GM12878 (cell line): Measurements from ENCODE around the gene SEPTIN5.

Experiments used
- POLR2A ChIP-seq: IDR thresholded peaks from 2 replicates; pipeline ENCODE4 v1.6.1; 2011; ENCODE audit warnings: low read depth, mild to moderate bottlenecking, low read length
- SIX5 ChIP-seq: IDR thresholded peaks from 2 replicates; pipeline ENCODE4 v1.6.1; 2011; ENCODE audit warnings: mild to moderate bottlenecking, low read depth, low read length, moderate library complexity; ENCODE audit not compliant: severe bottlenecking
- SRF ChIP-seq, 2 experiments: IDR thresholded peaks; 2 replicates each; pipeline ENCODE4 v1.6.1; 2011; ENCODE audit warnings: low read depth in 2 of 2, low read length in 2 of 2, mild to moderate bottlenecking in 1 of 2, moderate library complexity in 1 of 2

DNA sequence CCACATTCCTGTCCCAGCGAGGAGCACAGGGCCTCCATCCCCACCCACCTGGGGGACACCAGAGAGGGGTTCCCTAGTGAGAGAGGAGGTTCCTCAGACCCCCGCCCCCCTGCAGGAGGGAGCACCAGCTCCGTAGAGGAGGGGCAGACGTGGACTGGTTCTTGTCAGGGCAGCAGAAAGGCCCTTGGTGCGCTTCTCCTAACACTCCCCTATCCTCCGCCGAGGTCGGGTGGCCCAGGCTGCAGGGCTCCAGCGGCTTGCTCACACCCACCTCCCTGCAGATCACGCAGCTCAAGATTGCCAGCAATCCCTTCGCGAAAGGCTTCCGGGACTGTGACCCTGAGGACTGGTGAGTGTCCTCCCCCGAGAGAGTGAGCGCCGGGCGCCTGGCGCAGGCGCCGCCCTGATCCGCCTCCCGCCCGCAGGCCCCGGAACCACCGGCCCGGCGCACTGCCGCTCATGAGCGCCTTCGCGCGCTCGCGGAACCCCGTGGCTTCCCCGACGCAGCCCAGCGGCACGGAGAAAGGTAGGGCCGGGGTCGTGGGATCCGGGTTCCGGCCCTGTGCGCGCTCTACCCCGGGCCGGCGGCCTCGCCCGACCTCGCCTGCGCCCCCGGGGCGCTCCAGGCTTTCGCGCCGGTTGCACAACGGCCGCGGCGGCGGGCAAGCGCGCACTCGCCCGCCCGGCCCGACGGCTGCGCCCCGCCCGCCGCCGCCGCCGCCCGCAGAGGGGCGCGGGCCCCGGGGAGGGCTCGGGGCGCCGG lies 51.4 kb downstream of the SEPTIN5 start:
- TF ChIP-seq SRF (IDR thresholded peaks at IDR 0.05; ENCODE audit: low read depth in 2 of 2, low read length in 2 of 2) (no peak), POLR2A (no peak), SIX5 (no peak)
